H1 (cell line): ENCODE measurements around the gene PSTK.

Experiments
- BRCA1 ChIP-seq: IDR thresholded peaks from 2 replicates; pipeline ENCODE4 v1.6.1; 2012; ENCODE audit warnings: low read depth, low read length, improper control_type of control experiment
- CTCF ChIP-seq, 3 experiments: IDR thresholded peaks; 1 replicate in 2 of 3; 2 replicates in 1 of 3; pipeline versions ENCODE4 v1.5.1 to v1.6.1; 2011; ENCODE audit warnings: low read length in 3 of 3, mild to moderate bottlenecking in 3 of 3, inconsistent platforms in 2 of 3, low read depth in 1 of 3, moderate library complexity in 1 of 3; ENCODE audit not compliant: insufficient read depth in 1 of 3; ENCODE audit errors: control extremely low read depth in 1 of 3
- EZH2 ChIP-seq: fragments of 200-600 bp; sonication (generic); IDR thresholded peaks from 2 replicates; pipeline ENCODE4 v1.7.1; 2012; ENCODE audit warnings: low read depth, mild to moderate bottlenecking, moderate library complexity, low read length, inconsistent platforms; ENCODE audit not compliant: severe bottlenecking
- JUND ChIP-seq: IDR thresholded peaks from 2 replicates; pipeline ENCODE4 v1.6.1; 2011; ENCODE audit warnings: mild to moderate bottlenecking, improper control_type of control experiment, low read length
- MAFK ChIP-seq: IDR thresholded peaks from 2 replicates; pipeline ENCODE4 v1.6.1; 2012; ENCODE audit warnings: low read depth, mild to moderate bottlenecking, improper control_type of control experiment, low read length
- RBBP5 ChIP-seq: IDR thresholded peaks from 2 replicates; pipeline ENCODE4 v1.7.1; 2012; ENCODE audit warnings: low read depth, mild to moderate bottlenecking, inconsistent platforms, low read length, moderate library complexity, borderline replicate concordance
- RFX5 ChIP-seq: IDR thresholded peaks from 2 replicates; pipeline ENCODE4 v1.6.1; 2011; ENCODE audit warnings: low read depth, low read length, improper control_type of control experiment, borderline replicate concordance
- RXRA ChIP-seq: IDR thresholded peaks from 2 replicates; pipeline ENCODE4 v1.6.1; 2011; ENCODE audit warnings: low read depth, mild to moderate bottlenecking, low read length, moderate library complexity; ENCODE audit not compliant: insufficient read depth
- YY1 ChIP-seq: IDR thresholded peaks from 2 replicates; pipeline ENCODE4 v1.6.1; 2011; ENCODE audit warnings: low read depth, mild to moderate bottlenecking, low read length

GRCh38 chr10:123019941-123020703 is 39.9 kb downstream of the PSTK start:
- no peak for TF ChIP-seq EZH2
- no peak for TF ChIP-seq BRCA1
- no peak for TF ChIP-seq CTCF (IDR thresholded peaks at IDR 0.05; ENCODE audit: control extremely low read depth in 1 of 3, insufficient read depth in 1 of 3, low read depth in 1 of 3, low read length in 3 of 3)
- no peak for TF ChIP-seq RBBP5
- TF ChIP-seq RXRA, result no peak
- no peak for TF ChIP-seq RFX5
- TF ChIP-seq JUND, result no peak
- no peak for TF ChIP-seq YY1
- no peak for TF ChIP-seq MAFK
